ENCODE results near the gene NUP107. TPM values are rescaled to one million over a fixed set of nuclear protein-coding genes. Genes with fewer than 3 reads are reported as not detected.
A peak's percentile ranks its signal among the peaks of the same experiment; 100 is the strongest.

The NUP107 gene
- total RNA-seq, 6 experiments from 2014 or later: 9.6 to 17.7 (median 11.9) TPM

DNA sequence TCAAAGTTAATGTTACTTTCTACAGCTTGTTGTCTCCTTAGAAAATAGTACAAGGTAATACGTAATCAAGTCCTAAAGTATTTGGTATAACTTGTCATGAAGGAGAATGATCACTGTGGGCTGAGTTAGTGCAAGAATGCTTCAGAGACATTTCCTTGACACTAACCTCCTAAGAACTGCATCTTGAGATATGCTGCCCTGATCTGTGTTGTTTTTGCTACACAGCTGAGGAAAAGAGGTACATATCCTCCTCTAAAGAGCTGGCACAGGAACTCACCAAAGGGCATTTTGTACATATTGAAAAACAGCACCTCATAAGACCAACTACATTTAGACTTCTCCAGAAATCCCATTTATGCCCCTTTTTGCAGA lies 47.4 kb upstream of the NUP107 start:
- H3K27ac ChIP-seq: no peak overlapping the region
- intact Hi-C loops (cut with DNase I): no loop called here
- ATAC-seq (no peak), DNase-seq (no peak)
- no peaks in the 10 kb centered on the region for H3K9me3 ChIP-seq
- H3K4me1 ChIP-seq: peaks cover 0 to 21% (median 9%) of the 10 kb centered on the region in 4 donors
- no peaks in the 10 kb centered on the region for H3K27me3 ChIP-seq
- H3K36me3 ChIP-seq: no peaks in the 10 kb centered on the region
- no peak overlapping the region for H3K4me3 ChIP-seq
- TF ChIP-seq POLR2A (IDR thresholded peaks at IDR 0.05): no peak
- TF ChIP-seq, protein P1, sequence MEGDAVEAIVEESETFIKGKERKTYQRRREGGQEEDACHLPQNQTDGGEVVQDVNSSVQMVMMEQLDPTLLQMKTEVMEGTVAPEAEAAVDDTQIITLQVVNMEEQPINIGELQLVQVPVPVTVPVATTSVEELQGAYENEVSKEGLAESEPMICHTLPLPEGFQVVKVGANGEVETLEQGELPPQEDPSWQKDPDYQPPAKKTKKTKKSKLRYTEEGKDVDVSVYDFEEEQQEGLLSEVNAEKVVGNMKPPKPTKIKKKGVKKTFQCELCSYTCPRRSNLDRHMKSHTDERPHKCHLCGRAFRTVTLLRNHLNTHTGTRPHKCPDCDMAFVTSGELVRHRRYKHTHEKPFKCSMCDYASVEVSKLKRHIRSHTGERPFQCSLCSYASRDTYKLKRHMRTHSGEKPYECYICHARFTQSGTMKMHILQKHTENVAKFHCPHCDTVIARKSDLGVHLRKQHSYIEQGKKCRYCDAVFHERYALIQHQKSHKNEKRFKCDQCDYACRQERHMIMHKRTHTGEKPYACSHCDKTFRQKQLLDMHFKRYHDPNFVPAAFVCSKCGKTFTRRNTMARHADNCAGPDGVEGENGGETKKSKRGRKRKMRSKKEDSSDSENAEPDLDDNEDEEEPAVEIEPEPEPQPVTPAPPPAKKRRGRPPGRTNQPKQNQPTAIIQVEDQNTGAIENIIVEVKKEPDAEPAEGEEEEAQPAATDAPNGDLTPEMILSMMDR (IDR thresholded peaks at IDR 0.05): no peak
- 100% methylated on average over 1 of the region's 1 CpG for WGBS (ENCODE audit: insufficient coverage, low coverage, low lambda C conversion rate, missing lambda C conversion rate)

DNA sequence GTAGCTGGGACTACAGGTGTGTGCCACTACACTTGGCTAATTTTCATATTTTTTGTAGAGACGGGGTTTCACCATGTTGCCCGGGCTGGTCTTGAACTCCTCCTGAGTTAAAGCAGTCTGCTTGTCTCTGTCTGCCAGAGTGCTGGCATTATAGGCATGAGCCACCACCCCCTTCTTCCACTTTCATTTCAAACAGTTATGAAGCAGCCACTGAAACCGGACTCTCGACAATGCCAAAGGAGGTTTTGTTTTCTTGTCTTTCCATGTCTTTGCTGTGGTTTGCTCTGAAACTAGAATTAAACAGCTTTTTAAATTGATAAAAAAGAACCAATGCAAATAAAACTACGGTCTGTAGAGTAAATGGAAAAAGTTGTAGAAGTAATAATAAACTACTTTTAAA lies 45.6 kb upstream of the NUP107 start:
- TF ChIP-seq, protein P1 (IDR thresholded peaks at IDR 0.05): no peak
- TF ChIP-seq POLR2A (IDR thresholded peaks at IDR 0.05): no peak
- intact Hi-C loops (cut with DNase I): no loop called here
- Histone ChIP-seq H3K4me1 (peaks cover 0 to 17% (median 4%) of the 10 kb centered on the region in 4 donors), H3K4me3 (no peak overlapping the region), H3K27ac (no peak overlapping the region), H3K36me3 (no peaks in the 10 kb centered on the region), H3K9me3 (no peaks in the 10 kb centered on the region), H3K27me3 (no peaks in the 10 kb centered on the region)
- peak; percentile 52 to 73 (median 59) for ATAC-seq
- no peak for DNase-seq
- 24% methylated on average over 5 of the region's 5 CpGs for WGBS (ENCODE audit: insufficient coverage, low coverage, low lambda C conversion rate, missing lambda C conversion rate)

DNA sequence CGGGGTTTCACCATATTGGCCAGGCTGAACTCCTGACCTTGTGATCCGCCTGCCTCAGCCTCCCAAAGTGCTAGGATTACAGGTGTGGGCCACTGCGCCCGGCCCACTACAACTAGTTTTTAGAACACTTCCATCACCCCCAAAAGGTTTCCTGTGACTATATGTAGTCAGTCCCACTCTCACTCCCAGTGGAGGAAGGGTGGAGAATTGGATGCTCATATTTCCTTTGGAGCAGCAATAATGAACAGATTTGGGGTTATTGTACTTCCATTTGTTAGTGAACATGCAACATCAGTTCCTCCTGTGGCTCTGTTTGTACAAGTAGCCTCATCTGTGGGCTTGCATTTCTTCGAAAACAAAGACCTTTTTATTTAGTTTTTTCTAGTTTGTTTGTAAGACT lies 40.3 kb upstream of the NUP107 start:
- Histone ChIP-seq H3K36me3 (peaks cover 0 to 3% (median 0%) of the 10 kb centered on the region in 4 donors), H3K4me3 (no peak overlapping the region), H3K9me3 (no peaks in the 10 kb centered on the region), H3K4me1 (peaks cover 0 to 6% (median 2%) of the 10 kb centered on the region in 4 donors), H3K27me3 (no peaks in the 10 kb centered on the region), H3K27ac (no peak overlapping the region)
- intact Hi-C loops (cut with DNase I): no loop called here
- ATAC-seq (no peak), DNase-seq (no peak)
- 97% methylated on average over 4 of the region's 5 CpGs for WGBS (ENCODE audit: insufficient coverage, low coverage, low lambda C conversion rate, missing lambda C conversion rate)
- TF ChIP-seq POLR2A (IDR thresholded peaks at IDR 0.05): no peak
- TF ChIP-seq, protein P1 (IDR thresholded peaks at IDR 0.05): no peak

DNA sequence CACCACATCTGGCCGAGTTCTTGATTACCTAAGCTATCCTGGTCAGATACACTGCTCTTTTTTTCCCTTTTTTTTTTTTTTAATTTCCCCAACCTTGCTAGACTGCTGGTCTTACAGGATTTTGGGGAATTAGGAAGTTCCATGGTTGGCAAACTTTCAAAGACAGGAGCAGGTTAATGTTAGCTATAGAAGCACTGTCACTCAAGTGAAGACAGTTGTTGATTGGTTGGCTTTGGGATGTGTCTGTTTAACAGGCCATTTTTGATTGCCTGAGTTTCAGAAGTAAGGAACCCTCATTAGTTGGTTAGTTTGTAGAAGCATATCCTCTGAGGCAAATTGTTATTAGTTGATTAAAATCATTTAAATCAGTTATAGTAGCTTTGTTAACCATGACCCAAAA lies 39.3 kb upstream of the NUP107 start:
- Histone ChIP-seq H3K4me3 (no peak overlapping the region), H3K4me1 (peaks cover 0 to 6% (median 0%) of the 10 kb centered on the region in 4 donors), H3K27ac (no peak overlapping the region), H3K36me3 (peaks cover 0 to 13% (median 1%) of the 10 kb centered on the region in 4 donors), H3K9me3 (no peaks in the 10 kb centered on the region), H3K27me3 (no peaks in the 10 kb centered on the region)
- DNase-seq: no peak
- intact Hi-C loops (cut with DNase I): no loop called here
- no peak for ATAC-seq
- TF ChIP-seq POLR2A (IDR thresholded peaks at IDR 0.05): no peak
- TF ChIP-seq, protein P1 (IDR thresholded peaks at IDR 0.05): no peak
- 71% methylated on average over 1 of the region's 1 CpG for WGBS (ENCODE audit: insufficient coverage, low coverage, low lambda C conversion rate, missing lambda C conversion rate)

DNA sequence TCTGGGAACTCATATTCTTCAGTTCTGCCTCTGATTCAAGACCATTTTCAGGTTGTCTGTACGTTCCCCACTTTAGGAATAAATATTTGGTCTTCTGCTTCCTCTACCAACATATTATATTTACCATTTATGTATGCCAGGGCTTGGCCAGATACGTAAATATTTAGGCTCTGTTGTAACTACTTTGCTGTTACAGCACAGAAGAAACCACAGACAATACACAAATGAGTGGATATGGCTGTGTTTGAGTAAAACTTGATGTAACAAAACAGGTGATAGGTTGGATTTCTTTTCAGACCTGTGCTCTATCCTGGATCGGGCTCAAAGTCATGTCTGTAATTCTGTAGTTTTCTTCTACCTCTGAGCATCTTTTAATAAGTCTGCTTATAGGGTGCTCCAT lies 38.6 kb upstream of the NUP107 start:
- DNase-seq (no peak), ATAC-seq (no peak)
- Histone ChIP-seq H3K27ac (no peak overlapping the region), H3K9me3 (no peaks in the 10 kb centered on the region), H3K4me3 (no peak overlapping the region), H3K36me3 (peaks cover 0 to 20% (median 5%) of the 10 kb centered on the region in 4 donors), H3K4me1 (peaks cover 0 to 6% (median 0%) of the 10 kb centered on the region in 4 donors), H3K27me3 (no peaks in the 10 kb centered on the region)
- 60% methylated on average over 3 of the region's 3 CpGs for WGBS (ENCODE audit: insufficient coverage, low coverage, low lambda C conversion rate, missing lambda C conversion rate)
- TF ChIP-seq POLR2A (IDR thresholded peaks at IDR 0.05): no peak
- TF ChIP-seq, protein P1 (IDR thresholded peaks at IDR 0.05): no peak
- intact Hi-C loops (cut with DNase I): no loop called here

Measured in right lobe of liver (tissue), 6 donors.